Heart right ventricle (tissue), 16 donors: ENCODE results near the gene ABCA13. TPM values are rescaled to one million over a fixed set of nuclear protein-coding genes. Genes with fewer than 3 reads are reported as not detected.

ENCODE experiments used
- ATAC-seq, 8 donors: fragments of 200-7000 bp; cut with Tn5 transposase; one replicate each; pipeline ENCODE4 v1.9.1; 2020; ENCODE audit warnings: mild to moderate bottlenecking in 8 of 8, moderate library complexity in 8 of 8, moderate number of reproducible peaks in 1 of 8
- DNase-seq, 2 donors: peaks; one replicate each; pipeline ENCODE4 v3.0.0-alpha.2; 2020
- H3K27ac ChIP-seq, 10 donors: fragments of 200-600 bp; sonication (generic) in 2 of 10; one replicate each; pipeline versions ENCODE4 v1.5.0 to v1.8.0; 2020 to 2022; ENCODE audit warnings: mild to moderate bottlenecking in 3 of 10
- H3K27me3 ChIP-seq, 7 donors: fragments of 200-600 bp; one replicate each; pipeline ENCODE4 v1.8.0; 2021 to 2022; ENCODE audit warnings: mild to moderate bottlenecking in 2 of 7
- H3K36me3 ChIP-seq, 9 donors: fragments of 200-600 bp; sonication (generic) in 1 of 9; one replicate each; pipeline versions ENCODE4 v1.5.0 to v1.8.0; 2020 to 2022; ENCODE audit warnings: mild to moderate bottlenecking in 2 of 9
- H3K4me1 ChIP-seq, 9 donors: fragments of 200-600 bp; sonication (generic) in 1 of 9; one replicate each; pipeline versions ENCODE4 v1.5.0 to v1.8.0; 2020 to 2022; ENCODE audit warnings: mild to moderate bottlenecking in 4 of 9
- H3K4me3 ChIP-seq, 10 donors: fragments of 200-600 bp; sonication (generic) in 2 of 10; one replicate each; pipeline versions ENCODE4 v1.5.0 to v1.8.0; 2020 to 2022; ENCODE audit warnings: mild to moderate bottlenecking in 7 of 10, moderate library complexity in 2 of 10
- H3K9me3 ChIP-seq, 11 donors: fragments of 200-600 bp in 10 of 11; sonication (generic) in 2 of 11; one replicate each; pipeline versions ENCODE4 v1.5.0 to v1.8.0; 2013 to 2022; ENCODE audit warnings: mild to moderate bottlenecking in 2 of 11, control low read depth in 1 of 11, moderate library complexity in 1 of 11
- CTCF ChIP-seq, 9 donors: fragments of 200-600 bp; sonication (generic) in 2 of 9; IDR thresholded peaks; one replicate each; pipeline versions ENCODE4 v1.5.0 to v1.8.0; 2021 to 2022; ENCODE audit warnings: antibody characterized with exemption in 9 of 9, mild to moderate bottlenecking in 5 of 9, moderate library complexity in 1 of 9
- WGBS, 2 donors: extraction: QIAGEN DNeasy Blood & Tissue Kit; methylation state at CpG; one replicate each; pipeline ENCODE4 v1.1.7; 2013; ENCODE audit warnings: inconsistent platforms in 1 of 2; 5-methylcytosine and 5-hydroxymethylcytosine counted together
- intact Hi-C, 10 donors: fragments of 100-400 bp; cut with DNase I; formaldehyde crosslinking; loops; one replicate each; pipeline versions ENCODE4 v1.11.1 to v1.14.2; 2022
- polyA plus RNA-seq, 2 donors: library from polyadenylated mRNA; stranded (reverse); fragments of 200-250 nt; gene quantifications; one replicate each; pipeline ENCODE4 v1.2.3, GENCODE V29; 2013
- total RNA-seq, 10 donors: library from RNA; stranded (reverse); fragmentation: NEBNext Ultra II Directional in 3 of 10; extraction: Animal tissue kit (Norgen Biotek cat#: 25700) in 3 of 10; gene quantifications; one replicate each; pipeline versions ENCODE4 v1.2.1 to v1.2.4, GENCODE V29; 2021 to 2023
- donor health status: Arrhythmogenic right ventricular cardiomyopathy.
- donor health status: ischemic (EF 13 %, LVEDD 7.1; RV severe dilation, severe dysfunction).
- donor health status: healthy with polysubstance abuse.
- donor health status: DM: no; HTN: yes; CAD: no.
- donor health status: DM: no; HTN: no; CAD: no.
- donor health status: ischemic (EF 25% LVEDD 6.9; RV normal size, moderate dysfunction).
- donor health status: ischemic (EF 25% LVEDD 5.7; RV mildly dilated, moderate dysfunction).
- donor health status: healthy.
- donor health status: DM: yes; HTN: yes; CAD: no.
- donor health status: Ischemic cardiomyopathy.
- donor health status: ischemic (EF 35%, LVEDD 5.7; RV mildly dilated, moderate dysfunction).
- donor health status: nonischemic (EF 11% LVEDD 7.7; RV severe dilation, severe dysfunction).
- donor health status: DM: yes; HTN: yes; CAD: no.
- donor health status: PGD.
- donor health status: ischemic (EF 29% LVEDD 5.4; RV normal size, mild dysfunction).
- donor health status: nonischemic (EF 23%, LVEDD 6.1; RV moderate dilation, normal function).

ABCA13 gene
- total and polyA plus RNA-seq, 12 donors, result 0.01 to 0.37 (median 0.06) TPM; not detected in 1

GRCh38 chr7:48259463-48260280, 88.4 kb downstream of the ABCA13 start:
- no peaks in the 10 kb centered on the region for H3K36me3 ChIP-seq
- H3K27me3 ChIP-seq, result no peaks in the 10 kb centered on the region
- ATAC-seq (no peak), DNase-seq (no peak)
- H3K9me3 ChIP-seq, result peaks cover 0 to 20% (median 0%) of the 10 kb centered on the region in 11 donors
- WGBS, 2 donors, result 80 to 90% methylated on average over 4 of the region's 4 CpGs
- H3K27ac ChIP-seq, result no peak overlapping the region
- intact Hi-C loops, result no loop called here
- H3K4me1 ChIP-seq, result no peaks in the 10 kb centered on the region
- H3K4me3 ChIP-seq, result no peak overlapping the region
- no peak for TF ChIP-seq CTCF (IDR thresholded peaks at IDR 0.05)

- Histone ChIP-seq H3K9me3 (peaks cover 0 to 11% (median 0%) of the 10 kb centered on the region in 11 donors), H3K36me3 (no peaks in the 10 kb centered on the region), H3K4me1 (no peaks in the 10 kb centered on the region), H3K27ac (no peak overlapping the region), H3K4me3 (no peak overlapping the region), H3K27me3 (no peaks in the 10 kb centered on the region)
- no peak for TF ChIP-seq CTCF (IDR thresholded peaks at IDR 0.05)
- no peak for DNase-seq
- ATAC-seq, result no peak
- WGBS, 2 donors, result 85 to 92% methylated on average over 2 of the region's 2 CpGs
- intact Hi-C loops, result no loop called here
Observed at GRCh38 chr7:48261696-48262095, 90.4 kb downstream of the ABCA13 start.

GRCh38 chr7:48262606-48263310, 91.5 kb downstream of the ABCA13 start:
- no peak overlapping the region for H3K27ac ChIP-seq
- ATAC-seq (no peak), DNase-seq (no peak)
- no peaks in the 10 kb centered on the region for H3K27me3 ChIP-seq
- no peak for TF ChIP-seq CTCF (IDR thresholded peaks at IDR 0.05)
- H3K36me3 ChIP-seq, result no peaks in the 10 kb centered on the region
- 67 to 72% methylated on average over 1 of the region's 1 CpG for WGBS, 2 donors
- H3K4me3 ChIP-seq, result no peak overlapping the region
- H3K4me1 ChIP-seq, result no peaks in the 10 kb centered on the region
- peaks cover 0 to under 1% (median 0%) of the 10 kb centered on the region in 11 donors for H3K9me3 ChIP-seq
- intact Hi-C loops, result no loop called here

- Histone ChIP-seq H3K36me3 (no peaks in the 10 kb centered on the region), H3K4me1 (no peaks in the 10 kb centered on the region), H3K9me3 (no peaks in the 10 kb centered on the region), H3K4me3 (no peak overlapping the region), H3K27ac (no peak overlapping the region), H3K27me3 (no peaks in the 10 kb centered on the region)
- DNase-seq (no peak), ATAC-seq (no peak)
- intact Hi-C loops, result no loop called here
- WGBS, 2 donors, result 96 to 99% methylated on average over 2 of the region's 2 CpGs
- TF ChIP-seq CTCF (IDR thresholded peaks at IDR 0.05), result no peak
Observed at GRCh38 chr7:48263311-48263650, 92.0 kb downstream of the ABCA13 start.
